Pulmonary artery endothelial cell (primary cell): Measurements from ENCODE around the gene TMEM168. TPM values are rescaled to one million over a fixed set of nuclear protein-coding genes. Genes with fewer than 3 reads are reported as not detected.
"Not testable (repeated sequence)": the region's sequence is repeated elsewhere in the genome, so short reads cannot be mapped to it uniquely, and the experiment has no call there.

Experiments used
- DNase-seq: peaks from one replicate; pipeline ENCODE4 v3.0.0-alpha.2; 2011; ENCODE audit warnings: low read depth, low spot score
- total RNA-seq: library from RNA; depleted of rRNA; stranded (reverse); fragments of >200 nt; gene quantifications from 2 replicates; pipeline ENCODE4 v1.2.3, GENCODE V29; 2014

The TMEM168 gene, protein sequence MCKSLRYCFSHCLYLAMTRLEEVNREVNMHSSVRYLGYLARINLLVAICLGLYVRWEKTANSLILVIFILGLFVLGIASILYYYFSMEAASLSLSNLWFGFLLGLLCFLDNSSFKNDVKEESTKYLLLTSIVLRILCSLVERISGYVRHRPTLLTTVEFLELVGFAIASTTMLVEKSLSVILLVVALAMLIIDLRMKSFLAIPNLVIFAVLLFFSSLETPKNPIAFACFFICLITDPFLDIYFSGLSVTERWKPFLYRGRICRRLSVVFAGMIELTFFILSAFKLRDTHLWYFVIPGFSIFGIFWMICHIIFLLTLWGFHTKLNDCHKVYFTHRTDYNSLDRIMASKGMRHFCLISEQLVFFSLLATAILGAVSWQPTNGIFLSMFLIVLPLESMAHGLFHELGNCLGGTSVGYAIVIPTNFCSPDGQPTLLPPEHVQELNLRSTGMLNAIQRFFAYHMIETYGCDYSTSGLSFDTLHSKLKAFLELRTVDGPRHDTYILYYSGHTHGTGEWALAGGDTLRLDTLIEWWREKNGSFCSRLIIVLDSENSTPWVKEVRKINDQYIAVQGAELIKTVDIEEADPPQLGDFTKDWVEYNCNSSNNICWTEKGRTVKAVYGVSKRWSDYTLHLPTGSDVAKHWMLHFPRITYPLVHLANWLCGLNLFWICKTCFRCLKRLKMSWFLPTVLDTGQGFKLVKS
- 23.7 and 28.9 TPM in 2 replicates for total RNA-seq

DNA sequence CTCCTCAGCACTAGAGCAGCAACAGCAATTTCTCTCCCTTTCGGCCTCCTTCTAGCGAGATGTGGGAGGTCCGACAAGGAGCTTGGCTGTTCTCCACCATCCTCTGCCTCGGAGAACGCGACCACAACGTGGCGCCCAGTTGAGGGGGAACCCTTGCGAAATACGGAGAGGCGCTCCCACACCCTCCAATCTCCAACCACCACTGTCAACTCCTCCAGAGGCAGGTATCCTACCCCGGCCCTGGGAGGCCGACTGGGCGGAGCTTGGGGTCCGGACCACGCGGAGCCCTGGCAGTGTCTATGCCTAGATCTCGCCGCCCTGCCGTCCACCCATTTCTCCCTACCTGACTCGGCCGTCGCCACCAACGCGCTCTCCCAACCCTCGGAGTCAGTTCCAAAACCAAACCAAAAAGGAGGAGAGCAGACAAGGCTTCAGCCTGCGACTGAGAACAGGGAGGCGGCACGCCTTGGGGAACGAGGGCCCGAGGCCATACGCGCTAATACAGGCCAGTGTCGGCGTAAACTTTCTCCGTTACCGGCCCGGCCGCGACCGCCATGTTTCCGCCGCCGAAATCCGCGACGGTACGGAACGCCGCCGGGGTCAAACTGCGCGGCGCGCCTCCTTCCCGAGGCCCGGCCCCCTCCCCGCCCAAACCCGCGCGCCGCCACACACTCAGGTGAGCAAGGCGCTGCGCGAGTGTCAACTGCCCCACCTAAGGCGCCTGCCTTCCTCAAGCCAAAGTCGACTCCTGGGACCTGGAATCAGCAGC lies at the start of gene TMEM168:
TSS of gene TMEM168 (minus strand) at position 577 of the 769 bp plus-strand sequence. CDS start 5,568 bp downstream, outside the sequence.
- peak; percentile 29 for DNase-seq

DNA sequence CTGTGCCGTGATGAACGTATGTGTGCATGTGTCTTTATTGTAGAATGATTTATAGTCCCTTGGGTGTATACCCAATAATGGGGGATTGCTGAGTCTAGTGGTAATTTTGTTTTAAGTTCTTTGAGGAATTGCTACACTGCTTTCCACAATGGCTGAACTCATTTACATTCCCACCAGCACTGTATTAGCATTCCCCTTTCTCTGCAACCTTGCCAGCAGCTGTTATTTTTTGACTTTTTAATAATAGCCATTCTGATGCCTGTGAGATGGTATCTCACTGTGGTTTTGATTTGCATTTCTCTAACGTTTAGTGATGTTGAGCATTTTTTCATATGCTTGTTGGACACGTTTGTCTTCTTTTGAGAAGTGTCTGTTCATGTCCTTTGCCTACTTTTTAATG lies 45.7 kb upstream of the TMEM168 start:
- DNase-seq, result not testable (repeated sequence)

DNA sequence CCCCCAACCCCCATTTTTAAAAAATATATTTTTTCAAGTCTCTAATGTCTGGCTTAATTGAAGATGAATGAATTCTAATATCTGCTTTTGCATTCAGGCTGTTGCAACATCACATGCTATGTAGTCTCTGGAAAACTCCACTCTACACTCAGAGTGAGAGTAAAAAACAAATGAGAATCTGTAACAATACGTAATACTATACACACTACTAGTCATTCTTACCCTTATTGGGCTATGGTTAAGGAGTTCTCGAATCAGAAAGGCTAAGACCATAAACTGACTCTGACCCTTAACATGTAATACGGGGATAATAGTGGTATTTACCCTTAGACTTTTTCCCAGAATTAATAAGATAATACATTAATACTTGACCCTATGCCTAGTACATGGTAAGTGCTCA lies 42.9 kb upstream of the TMEM168 start:
- no peak for DNase-seq

DNA sequence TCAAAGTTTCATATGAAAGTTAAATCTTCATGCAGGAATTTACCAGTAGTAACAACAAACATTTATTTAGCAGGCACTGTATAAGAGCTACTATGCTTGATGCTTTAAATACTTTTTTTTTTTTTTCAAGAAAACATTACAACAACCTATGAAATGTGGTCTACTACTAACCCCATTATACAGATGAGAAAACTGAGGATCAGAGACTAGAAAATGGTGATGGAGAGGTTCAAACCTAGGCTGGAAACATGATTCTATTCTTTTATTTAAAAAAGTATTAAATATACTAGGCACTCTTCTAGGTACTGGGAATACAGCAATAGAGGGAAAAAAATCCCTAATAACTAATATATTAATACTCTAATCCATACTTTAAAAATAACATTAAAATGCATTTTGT lies 40.6 kb upstream of the TMEM168 start:
- DNase-seq, result no peak

DNA sequence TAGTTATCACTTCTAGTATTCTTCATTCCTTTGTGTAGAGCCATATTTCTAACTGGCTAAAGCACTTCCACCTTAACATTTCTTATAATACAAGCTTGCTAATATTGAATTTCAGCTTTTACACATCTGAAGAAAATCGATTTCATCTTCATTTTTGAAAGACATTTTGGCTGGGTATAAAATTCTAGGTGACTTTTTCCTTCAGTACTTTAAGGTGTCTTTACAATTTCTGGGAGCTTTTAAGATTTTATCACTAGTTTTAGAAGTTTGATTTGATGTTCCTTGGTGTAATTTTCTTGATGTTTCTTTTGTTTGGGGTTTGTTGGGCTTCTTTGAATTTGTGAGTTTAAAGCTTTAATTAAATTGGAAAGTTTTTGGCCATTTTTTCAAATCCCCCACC lies 38.5 kb upstream of the TMEM168 start:
- DNase-seq, result no peak

DNA sequence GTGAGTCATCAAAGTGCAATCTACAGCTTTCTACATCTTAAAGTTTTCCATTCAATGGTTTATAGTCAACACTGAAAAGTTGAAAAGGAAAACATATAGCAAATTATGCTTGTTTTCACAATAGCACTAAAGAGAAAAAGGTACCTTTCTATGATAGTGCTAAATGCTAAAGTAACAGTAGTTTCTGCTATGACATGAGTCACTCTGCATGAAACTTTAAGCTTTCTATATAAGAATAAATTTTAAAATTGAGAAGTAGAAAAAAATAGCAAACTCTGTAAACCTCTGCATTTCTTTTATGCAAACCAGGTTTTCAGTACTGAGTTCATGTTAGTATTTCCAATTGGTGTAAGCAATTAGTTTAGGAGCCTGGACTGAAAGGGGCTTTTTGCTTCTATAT lies 31.2 kb upstream of the TMEM168 start:
- DNase-seq, result no peak

DNA sequence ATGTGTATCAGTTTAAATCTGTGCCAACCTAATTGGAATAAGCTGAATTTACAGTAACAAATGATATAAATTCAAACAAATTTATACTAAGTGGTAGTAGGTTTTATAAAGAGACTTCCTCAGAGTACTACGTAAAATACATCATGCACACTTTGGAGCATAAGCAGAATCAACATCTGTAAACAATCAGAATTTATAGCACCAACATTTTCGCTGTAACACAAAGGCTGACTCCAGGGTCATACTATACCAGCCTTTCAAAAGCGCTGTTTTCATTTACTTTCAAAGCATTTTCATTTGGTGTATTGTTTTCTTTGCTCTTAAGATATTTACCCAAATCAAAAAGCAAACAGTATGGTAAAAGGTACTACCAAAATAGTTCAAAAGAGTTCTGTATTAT lies 29.3 kb upstream of the TMEM168 start:
- DNase-seq, result no peak

DNA sequence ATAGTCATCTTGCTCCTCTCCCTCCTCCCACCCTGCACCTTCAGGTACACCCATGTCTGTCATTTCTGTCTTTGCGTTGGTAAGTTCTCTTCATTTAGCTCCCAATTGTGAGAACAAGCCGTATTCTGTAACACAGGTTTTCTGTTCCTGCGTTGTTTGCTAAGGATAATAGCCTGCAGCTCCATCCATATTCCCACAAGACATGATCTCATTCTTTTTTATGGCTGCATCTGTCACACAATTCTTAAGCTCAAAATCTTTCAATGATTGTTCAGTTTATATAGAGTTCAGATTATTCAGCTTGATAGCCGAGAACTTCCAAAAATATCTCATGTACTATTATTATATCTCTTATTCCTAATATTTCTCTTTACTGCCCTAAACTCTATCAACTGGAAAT lies 16.0 kb upstream of the TMEM168 start:
- no peak for DNase-seq

DNA sequence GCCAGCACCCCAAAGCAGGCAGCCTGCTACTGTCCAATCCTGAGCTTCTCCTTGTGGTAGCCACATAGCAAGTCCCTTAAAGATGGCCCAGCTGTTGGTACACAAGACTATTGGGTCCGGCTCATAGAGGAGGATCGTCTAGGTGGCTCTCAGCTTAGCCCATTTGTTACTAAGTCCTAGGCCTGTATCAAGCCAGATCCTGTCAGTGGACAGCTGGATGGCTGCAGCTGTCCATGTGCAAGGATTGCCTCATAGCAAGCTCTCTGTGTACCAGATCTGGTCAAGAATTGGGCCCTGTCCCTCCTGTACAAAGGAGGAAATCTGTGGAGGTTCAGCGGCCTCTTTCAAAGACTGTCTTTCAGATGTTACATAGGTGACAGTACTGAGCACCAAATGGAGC lies 12.2 kb upstream of the TMEM168 start:
- DNase-seq, result no peak

DNA sequence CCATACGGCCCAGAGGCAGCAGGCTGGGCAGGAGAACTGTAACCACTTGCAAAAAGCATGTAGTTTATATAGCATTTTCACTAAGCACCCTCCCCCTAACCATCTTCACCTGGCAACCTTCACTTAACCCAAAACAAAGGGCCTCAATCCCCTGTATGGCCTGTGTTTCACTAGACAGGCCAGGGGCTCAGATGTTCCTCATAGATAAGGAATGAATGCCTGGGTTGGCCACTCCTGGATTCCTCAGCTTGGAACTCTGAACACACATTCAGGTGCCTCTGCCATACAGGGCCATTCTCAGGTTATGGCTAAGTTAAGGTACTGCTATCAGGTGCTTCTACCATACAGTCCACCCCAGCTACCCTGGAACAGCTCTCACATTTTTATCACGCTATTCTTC lies 10.3 kb upstream of the TMEM168 start:
- DNase-seq, result no peak

DNA sequence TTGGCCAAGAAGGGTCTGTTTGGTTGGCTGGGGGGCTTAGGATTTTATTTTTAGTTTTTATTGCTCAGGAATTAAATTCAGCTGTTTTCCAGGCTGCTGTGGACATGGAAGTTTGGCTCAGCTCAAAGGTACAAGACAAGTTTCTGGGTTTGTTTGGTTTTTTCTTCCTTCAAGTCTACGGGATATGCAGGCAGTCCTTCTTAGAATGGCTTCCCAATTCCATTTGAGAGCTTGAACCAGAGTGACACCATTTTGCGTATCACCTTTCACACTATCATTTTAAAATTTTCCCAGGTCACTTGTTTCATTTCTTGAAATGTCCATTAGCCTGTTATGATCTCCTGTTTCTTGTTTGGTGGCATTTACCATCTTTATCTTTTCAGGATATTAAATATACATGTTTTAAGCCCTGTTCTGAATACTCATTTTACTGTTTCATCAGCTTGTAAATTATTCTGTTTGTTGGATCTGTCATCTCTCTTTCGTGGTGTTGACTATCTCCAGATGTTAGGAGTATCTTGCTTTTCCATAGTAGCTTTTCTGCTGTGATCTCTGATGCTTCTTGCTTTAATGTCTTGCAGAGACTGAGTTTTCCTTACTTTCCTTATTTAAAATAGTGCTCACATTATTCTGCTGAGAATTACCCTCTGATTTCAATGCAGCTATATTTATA lies 9.4 kb upstream of the TMEM168 start:
- no peak for DNase-seq

DNA sequence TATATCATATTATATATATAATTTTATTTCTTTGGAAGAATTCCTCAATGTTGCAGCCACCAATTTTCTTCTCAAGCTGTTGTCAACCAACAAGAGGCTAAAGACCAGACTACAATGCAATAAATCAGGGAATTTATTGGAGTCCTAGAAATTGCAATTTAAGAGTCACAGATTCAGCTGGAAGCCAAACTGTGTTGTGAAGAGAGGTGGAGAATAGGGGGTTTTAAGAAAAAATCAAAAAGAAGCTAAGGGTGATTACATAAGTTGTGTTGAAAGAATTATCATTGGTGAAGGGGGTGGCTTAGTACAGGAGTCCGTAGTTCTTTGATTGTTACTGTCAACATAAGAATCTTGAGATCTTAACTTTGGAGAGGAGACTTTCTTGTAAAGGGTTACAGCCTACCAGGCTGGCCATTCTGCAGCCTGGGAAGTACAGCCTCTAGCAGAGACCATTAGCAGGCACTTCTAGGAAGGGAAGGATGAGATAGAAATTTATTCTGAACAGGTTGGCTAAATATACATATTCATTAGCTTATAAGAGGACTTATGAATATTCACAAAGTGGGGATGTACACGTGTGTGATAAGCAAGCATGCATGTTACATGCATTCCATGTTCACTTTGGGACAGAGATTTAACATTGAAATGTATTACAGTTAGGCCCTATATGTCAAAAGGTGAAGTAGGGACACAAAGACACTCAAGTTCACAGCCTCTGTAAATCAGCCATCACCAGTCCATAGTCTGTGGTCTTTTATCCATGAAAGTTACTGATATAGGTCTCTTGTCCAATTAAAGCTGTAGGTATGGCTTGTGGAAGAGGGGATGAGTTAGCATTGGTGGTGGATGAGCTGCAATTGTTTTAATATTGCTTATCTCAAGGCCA lies 8.3 kb upstream of the TMEM168 start:
- no peak for DNase-seq

DNA sequence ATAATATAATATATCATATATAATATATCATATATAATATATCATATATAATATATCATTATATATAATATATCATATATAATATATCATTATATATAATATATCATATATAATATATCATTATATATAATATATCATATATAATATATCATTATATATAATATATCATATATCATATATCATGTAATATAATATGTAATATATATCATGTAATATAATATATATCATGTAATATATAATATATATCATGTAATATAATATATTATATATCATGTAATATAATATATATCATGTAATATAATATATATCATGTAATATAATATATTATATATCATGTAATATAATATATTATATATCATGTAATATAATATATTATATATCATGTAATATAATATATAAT lies 6.4 kb upstream of the TMEM168 start:
- DNase-seq, result not testable (repeated sequence)

DNA sequence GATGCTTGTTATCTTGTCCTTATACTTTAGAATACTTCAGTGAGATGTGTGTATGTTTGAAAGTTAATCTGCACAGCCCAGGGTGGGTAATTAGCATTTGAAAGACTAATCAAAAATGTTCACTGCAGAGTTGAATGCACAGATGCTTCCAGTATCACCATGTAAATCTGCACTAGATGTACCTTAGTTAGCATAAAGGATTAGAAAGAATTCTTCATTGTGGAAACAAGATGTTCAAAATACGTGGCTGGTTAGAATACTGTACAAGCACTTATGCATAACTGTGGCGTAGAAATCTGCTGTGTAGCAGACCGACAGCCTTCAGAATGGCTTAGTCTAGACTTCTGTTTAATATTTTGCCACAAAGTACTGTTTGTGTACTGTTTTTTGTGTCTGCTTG lies 2.2 kb upstream of the TMEM168 start:
- DNase-seq, result no peak

DNA sequence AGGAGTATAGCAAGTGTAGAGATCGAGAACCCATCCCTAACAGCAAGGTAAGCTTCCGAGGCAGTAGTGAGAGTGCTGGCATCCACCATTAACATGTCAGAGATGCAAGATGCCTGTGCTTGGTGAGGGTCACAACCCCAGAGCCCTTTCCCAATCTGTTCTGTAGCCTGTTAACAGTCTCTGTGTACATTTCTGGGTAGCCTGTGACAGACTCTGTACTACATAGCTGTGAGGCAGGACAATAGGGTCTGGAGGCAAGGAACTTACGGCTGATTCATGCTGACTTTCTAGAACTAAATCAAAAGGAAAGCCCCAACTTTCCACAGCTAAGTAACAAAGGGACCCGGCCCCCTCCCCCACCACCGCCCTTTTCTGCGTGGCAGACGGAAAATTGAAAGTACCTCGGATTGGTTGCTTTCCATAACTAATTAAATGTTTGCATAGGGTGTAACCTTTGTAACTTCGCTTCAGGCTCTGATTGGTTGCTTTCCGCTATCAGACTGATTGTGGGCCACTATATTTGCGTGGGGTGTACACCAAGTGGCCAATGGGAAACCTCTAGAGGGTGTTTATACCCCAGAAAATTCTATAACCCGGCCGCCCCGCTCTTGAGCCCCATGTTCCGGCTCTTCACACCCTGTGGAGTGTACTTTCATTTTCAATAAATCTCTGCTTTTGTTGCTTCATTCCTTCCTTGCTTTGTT lies 1.4 kb upstream of the TMEM168 start:
- DNase-seq, result no peak

DNA sequence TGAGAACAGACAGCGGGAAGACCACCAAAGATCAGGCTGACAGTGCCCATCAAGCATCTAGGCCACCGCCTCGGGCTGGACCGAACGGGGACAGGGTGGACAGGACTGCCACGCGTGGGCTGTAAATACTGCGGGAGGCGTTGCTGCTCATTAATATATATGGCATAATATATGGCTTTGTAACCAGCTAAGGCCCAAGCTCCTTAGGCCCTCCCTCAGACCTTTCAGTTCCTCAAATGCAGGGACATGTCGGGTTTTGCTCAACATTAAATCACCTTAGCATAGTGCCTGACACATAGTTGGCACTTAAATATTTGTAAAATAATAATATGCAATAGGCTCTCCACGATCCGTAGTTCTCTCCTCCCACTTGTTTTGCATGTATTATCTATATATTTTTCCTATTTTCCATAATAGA lies 402 bp upstream of the TMEM168 start:
- no peak for DNase-seq

DNA sequence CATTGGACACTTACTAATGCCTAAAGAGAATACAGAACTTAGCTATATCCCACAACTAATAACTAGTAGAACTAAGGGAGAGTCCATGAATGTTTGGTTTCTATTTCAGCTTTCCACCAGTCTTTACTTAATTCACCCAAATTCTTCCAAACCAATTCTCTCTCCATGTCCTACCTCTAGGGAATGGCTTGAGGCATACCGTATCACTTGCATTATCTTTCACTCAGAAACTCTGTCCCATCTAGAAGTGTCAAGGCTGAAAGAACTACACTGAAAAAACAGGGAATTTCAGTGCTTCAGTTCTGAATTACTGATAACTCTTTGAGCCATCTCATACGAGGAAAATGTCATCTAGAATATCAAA lies 758 bp downstream of the TMEM168 start:
- no peak for DNase-seq

DNA sequence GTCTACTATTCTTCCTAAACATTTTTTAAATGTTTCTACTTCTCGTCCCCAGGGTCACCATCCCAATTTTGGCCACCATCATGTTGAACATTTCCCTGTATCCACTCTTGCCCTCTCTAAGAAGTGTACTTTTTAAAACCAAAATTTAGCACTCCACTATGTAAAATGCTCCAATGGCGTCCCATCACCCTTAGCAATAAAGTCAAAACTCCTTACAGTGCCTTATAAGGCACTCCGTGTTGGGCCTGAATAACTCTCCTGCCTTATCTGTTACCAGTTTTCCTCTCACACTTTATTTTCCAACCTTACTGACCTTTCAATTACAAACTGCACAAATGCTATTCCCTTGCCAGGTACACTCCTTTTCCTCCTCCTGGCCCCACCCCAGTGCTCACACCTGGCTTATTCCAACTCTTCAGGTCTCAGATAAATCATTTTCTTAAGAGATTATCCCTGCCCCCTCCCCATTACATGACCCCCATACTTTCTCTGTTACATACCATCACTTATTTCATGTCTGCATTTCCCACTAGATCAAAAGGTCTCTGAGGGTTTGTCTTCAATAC lies 1.3 kb downstream of the TMEM168 start:
- no peak for DNase-seq

DNA sequence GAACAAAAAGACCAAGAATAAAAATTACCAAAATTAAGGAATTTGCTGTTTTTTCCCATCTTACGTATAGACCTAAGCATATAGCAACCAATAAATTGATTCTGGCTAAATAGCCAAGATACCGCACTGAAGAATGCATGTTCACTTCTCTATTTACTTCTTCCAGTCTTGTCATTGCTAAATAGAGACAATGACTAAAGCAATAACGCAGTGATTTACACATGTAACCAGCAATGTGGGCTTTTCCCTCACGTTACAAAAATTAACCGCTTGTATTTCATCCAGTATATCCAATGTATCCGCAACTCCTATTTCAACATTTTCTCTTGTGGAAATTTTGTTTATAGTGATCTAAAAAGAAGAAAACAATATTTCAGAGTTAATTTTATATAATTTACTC lies 5.6 kb downstream of the TMEM168 start:
- DNase-seq, result no peak

DNA sequence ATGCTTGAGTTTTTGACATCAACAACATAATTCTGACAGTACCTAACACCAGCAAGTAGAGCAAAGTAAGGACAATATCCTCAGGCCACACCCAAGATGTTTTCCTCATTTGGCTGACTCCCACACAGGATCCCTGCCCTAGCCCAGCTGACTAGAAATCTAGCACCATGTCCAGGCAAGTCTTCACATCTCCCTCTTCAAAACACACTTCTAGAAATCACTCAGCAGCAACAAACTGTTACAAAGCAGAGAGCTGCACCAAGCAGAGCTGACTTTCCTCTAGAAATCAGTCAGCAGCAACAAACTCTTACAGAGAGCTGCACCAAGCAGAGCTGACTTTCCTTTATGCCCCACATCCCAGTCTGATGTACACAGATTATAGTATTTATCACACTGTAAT lies 7.7 kb downstream of the TMEM168 start:
- DNase-seq, result no peak
